ENCODE measurements around the gene FBXL15.

FBXL15 gene

DNA sequence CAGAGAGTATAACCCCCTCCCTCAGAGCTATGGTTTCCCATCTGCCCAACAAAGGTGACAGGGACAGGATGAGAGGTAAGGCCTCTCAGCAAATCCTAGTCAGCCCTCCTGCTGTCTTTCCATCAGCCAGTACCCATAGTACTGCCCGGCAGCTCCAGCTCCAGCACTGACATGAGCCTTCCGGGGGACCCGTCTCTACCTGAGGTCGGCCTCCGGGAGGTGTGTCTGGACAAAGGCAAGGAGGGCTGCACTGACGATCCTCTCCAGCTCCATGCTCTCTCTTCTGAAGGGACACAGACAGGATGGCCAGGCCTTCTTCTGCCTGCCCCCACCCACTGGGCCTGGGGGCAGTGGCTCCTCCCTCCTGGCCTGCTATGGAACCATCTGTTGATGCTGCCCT lies 4.3 kb downstream of the FBXL15 start:
- Histone ChIP-seq H3K14ac (ENCODE audit: low read length) (no peak overlapping the region), H3K4me3 (ENCODE audit: low read depth, low read length) (no peak overlapping the region), H2BK5ac (ENCODE audit: low read depth, low read length, poor library complexity) (no peak overlapping the region), H3K18ac (ENCODE audit: low read length) (no peak overlapping the region), H4K12ac (ENCODE audit: low read depth, low read length) (no peak overlapping the region), H3K79me1 (ENCODE audit: low read length) (peaks cover 8% of the 10 kb centered on the region), H4K8ac (ENCODE audit: low read depth, low read length) (no peak overlapping the region), H2BK12ac (ENCODE audit: low read length) (no peak overlapping the region), H3K36me3 (ENCODE audit: control insufficient read depth in 1 of 2, insufficient read depth in 2 of 2, low read length in 2 of 2) (peaks cover 17 to 24% of the 10 kb centered on the region in 2 experiments), H3K27me3 (ENCODE audit: insufficient read depth, low read length) (no peaks in the 10 kb centered on the region), H2AFZ (ENCODE audit: insufficient read depth, low read length, poor library complexity) (no peak overlapping the region), H3K4me2 (ENCODE audit: low read length) (no peak overlapping the region), H3K4ac (ENCODE audit: low read depth, low read length) (no peak overlapping the region), H3K23ac (ENCODE audit: low read length) (no peak overlapping the region), H2AK5ac (ENCODE audit: low read length) (no peak overlapping the region), H4K91ac (ENCODE audit: low read depth, low read length) (no peak overlapping the region), H2BK120ac (ENCODE audit: insufficient read depth, low read length, poor library complexity) (no peak overlapping the region), H3K9me3 (ENCODE audit: insufficient read depth, low read depth, low read length) (no peaks in the 10 kb centered on the region), H3K4me1 (ENCODE audit: control insufficient read depth in 1 of 2, insufficient read depth in 2 of 2, low read length in 2 of 2) (peaks cover 11 to 20% of the 10 kb centered on the region in 2 experiments), H3K79me2 (ENCODE audit: control insufficient read depth, insufficient read depth, low read length, poor library complexity) (peaks cover 4% of the 10 kb centered on the region), H3K27ac (ENCODE audit: low read depth, low read length) (no peak overlapping the region), H3K9ac (ENCODE audit: low read length) (no peak overlapping the region)
- no peak for DNase-seq
- WGBS (ENCODE audit: extremely low coverage, insufficient coverage, insufficient read length): no CpG with 5 or more reads among the region's 6 CpGs

DNA sequence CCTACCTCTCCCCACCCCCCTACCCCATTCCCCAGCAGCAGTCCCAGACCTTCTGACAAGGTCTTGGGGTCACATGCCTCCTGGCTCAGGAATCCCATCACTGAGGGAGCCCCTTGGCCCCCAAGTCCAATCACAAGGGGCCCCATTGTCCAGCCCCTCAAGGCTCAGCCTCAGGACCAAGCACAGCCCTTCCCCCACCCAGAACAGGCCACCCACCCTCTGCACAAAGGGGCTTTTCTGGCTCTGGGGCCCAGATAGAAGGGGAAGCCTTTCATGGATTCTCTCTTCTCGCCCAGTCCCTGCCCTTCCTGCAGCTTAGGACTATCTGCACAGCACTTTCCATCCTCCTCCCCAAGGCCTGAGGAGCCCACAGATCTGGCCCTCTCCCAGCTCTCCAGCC lies 4.8 kb downstream of the FBXL15 start:
- no peak overlapping the region for H2BK120ac ChIP-seq (ENCODE audit: insufficient read depth, low read length, poor library complexity)
- WGBS (ENCODE audit: extremely low coverage, insufficient coverage, insufficient read length): no CpG with 5 or more reads among the region's 1 CpG
- H3K27ac ChIP-seq (ENCODE audit: low read depth, low read length): no peak overlapping the region
- no peak overlapping the region for H3K23ac ChIP-seq (ENCODE audit: low read length)
- H3K14ac ChIP-seq (ENCODE audit: low read length): no peak overlapping the region
- peaks cover 8% of the 10 kb centered on the region for H3K79me1 ChIP-seq (ENCODE audit: low read length)
- H4K12ac ChIP-seq (ENCODE audit: low read depth, low read length): no peak overlapping the region
- H3K27me3 ChIP-seq (ENCODE audit: insufficient read depth, low read length): no peaks in the 10 kb centered on the region
- no peak overlapping the region for H3K4ac ChIP-seq (ENCODE audit: low read depth, low read length)
- peaks cover 17 to 24% of the 10 kb centered on the region in 2 experiments for H3K36me3 ChIP-seq (ENCODE audit: control insufficient read depth in 1 of 2, insufficient read depth in 2 of 2, low read length in 2 of 2)
- H3K79me2 ChIP-seq (ENCODE audit: control insufficient read depth, insufficient read depth, low read length, poor library complexity): peaks cover 4% of the 10 kb centered on the region
- no peak overlapping the region for H3K9ac ChIP-seq (ENCODE audit: low read length)
- H4K8ac ChIP-seq (ENCODE audit: low read depth, low read length): no peak overlapping the region
- DNase-seq: no peak
- no peaks in the 10 kb centered on the region for H3K9me3 ChIP-seq (ENCODE audit: insufficient read depth, low read depth, low read length)
- no peak overlapping the region for H3K4me2 ChIP-seq (ENCODE audit: low read length)
- peaks cover 7 to 15% of the 10 kb centered on the region in 2 experiments for H3K4me1 ChIP-seq (ENCODE audit: control insufficient read depth in 1 of 2, insufficient read depth in 2 of 2, low read length in 2 of 2)
- H3K18ac ChIP-seq (ENCODE audit: low read length): no peak overlapping the region
- H2BK12ac ChIP-seq (ENCODE audit: low read length): no peak overlapping the region
- H2BK5ac ChIP-seq (ENCODE audit: low read depth, low read length, poor library complexity): no peak overlapping the region
- H2AK5ac ChIP-seq (ENCODE audit: low read length): no peak overlapping the region
- no peak overlapping the region for H4K91ac ChIP-seq (ENCODE audit: low read depth, low read length)
- no peak overlapping the region for H2AFZ ChIP-seq (ENCODE audit: insufficient read depth, low read length, poor library complexity)
- no peak overlapping the region for H3K4me3 ChIP-seq (ENCODE audit: low read depth, low read length)

DNA sequence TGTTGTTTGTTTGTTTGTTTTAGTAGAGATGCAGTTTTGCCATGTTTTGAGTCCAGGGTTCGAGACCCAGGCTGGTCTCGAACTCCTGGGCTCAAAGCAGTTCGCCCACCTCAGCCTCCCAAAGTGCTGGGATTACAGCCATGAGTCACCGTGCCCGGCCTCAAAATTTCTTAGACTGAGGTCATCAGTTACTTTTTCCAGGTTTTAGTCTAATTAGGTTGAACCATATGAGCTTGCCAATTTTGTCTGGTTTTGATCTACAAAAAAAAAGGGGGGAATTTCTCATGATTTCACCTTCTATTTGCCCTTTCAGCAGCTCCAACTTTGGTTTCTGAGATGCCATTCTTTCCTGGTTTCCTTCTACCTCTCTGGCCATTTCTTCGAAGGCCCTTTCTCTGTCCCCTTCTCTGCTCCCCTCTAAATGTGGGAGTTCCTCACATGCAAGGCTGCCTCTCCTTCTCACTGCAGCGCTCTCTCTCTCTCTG lies 6.2 kb downstream of the FBXL15 start:
- Histone ChIP-seq H2BK12ac (ENCODE audit: low read length) (no peak overlapping the region), H3K79me2 (ENCODE audit: control insufficient read depth, insufficient read depth, low read length, poor library complexity) (no peaks in the 10 kb centered on the region), H4K8ac (ENCODE audit: low read depth, low read length) (no peak overlapping the region), H3K9me3 (ENCODE audit: insufficient read depth, low read depth, low read length) (no peaks in the 10 kb centered on the region), H2AFZ (ENCODE audit: insufficient read depth, low read length, poor library complexity) (no peak overlapping the region), H4K91ac (ENCODE audit: low read depth, low read length) (no peak overlapping the region), H2BK5ac (ENCODE audit: low read depth, low read length, poor library complexity) (no peak overlapping the region), H3K79me1 (ENCODE audit: low read length) (peaks cover 4% of the 10 kb centered on the region), H3K4me2 (ENCODE audit: low read length) (no peak overlapping the region), H3K14ac (ENCODE audit: low read length) (no peak overlapping the region), H4K12ac (ENCODE audit: low read depth, low read length) (no peak overlapping the region), H2BK120ac (ENCODE audit: insufficient read depth, low read length, poor library complexity) (no peak overlapping the region), H2AK5ac (ENCODE audit: low read length) (no peak overlapping the region), H3K23ac (ENCODE audit: low read length) (no peak overlapping the region), H3K4me3 (ENCODE audit: low read depth, low read length) (no peak overlapping the region), H3K27me3 (ENCODE audit: insufficient read depth, low read length) (no peaks in the 10 kb centered on the region), H3K9ac (ENCODE audit: low read length) (no peak overlapping the region), H3K18ac (ENCODE audit: low read length) (no peak overlapping the region), H3K4ac (ENCODE audit: low read depth, low read length) (no peak overlapping the region), H3K4me1 (ENCODE audit: control insufficient read depth in 1 of 2, insufficient read depth in 2 of 2, low read length in 2 of 2) (peaks cover 10 to 17% of the 10 kb centered on the region in 2 experiments), H3K36me3 (ENCODE audit: control insufficient read depth in 1 of 2, insufficient read depth in 2 of 2, low read length in 2 of 2) (peaks cover 17 to 24% of the 10 kb centered on the region in 2 experiments), H3K27ac (ENCODE audit: low read depth, low read length) (no peak overlapping the region)
- no CpG with 5 or more reads among the region's 7 CpGs for WGBS (ENCODE audit: extremely low coverage, insufficient coverage, insufficient read length)
- DNase-seq: no peak

DNA sequence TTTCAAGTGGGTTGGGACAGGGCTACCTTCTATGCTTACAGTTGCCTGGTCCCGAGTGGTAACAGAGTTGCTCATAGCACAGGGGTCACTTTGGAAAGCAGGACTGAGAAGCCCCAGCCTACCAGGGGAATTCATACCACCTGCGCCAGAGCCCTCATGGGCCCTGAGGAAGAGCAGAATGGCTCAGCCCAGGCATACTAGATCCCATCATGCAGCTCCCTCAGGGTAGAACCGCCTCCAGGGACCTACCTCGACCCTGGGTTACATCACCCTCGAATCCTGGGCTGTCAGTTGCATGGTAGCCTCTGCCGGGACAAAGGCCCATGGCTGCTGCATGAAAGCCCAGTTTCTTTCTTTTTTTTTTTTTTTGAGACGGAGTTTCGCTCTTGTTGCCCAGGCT lies 8.8 kb downstream of the FBXL15 start:
- Histone ChIP-seq H2AFZ (ENCODE audit: insufficient read depth, low read length, poor library complexity) (no peak overlapping the region), H3K9me3 (ENCODE audit: insufficient read depth, low read depth, low read length) (no peaks in the 10 kb centered on the region), H3K4me2 (ENCODE audit: low read length) (no peak overlapping the region), H2BK120ac (ENCODE audit: insufficient read depth, low read length, poor library complexity) (no peak overlapping the region), H3K4ac (ENCODE audit: low read depth, low read length) (no peak overlapping the region), H4K12ac (ENCODE audit: low read depth, low read length) (no peak overlapping the region), H3K27me3 (ENCODE audit: insufficient read depth, low read length) (no peaks in the 10 kb centered on the region), H2BK12ac (ENCODE audit: low read length) (no peak overlapping the region), H4K8ac (ENCODE audit: low read depth, low read length) (no peak overlapping the region), H3K27ac (ENCODE audit: low read depth, low read length) (peak overlapping the region; percentile 22), H3K36me3 (ENCODE audit: control insufficient read depth in 1 of 2, insufficient read depth in 2 of 2, low read length in 2 of 2) (peaks cover 1 to 7% of the 10 kb centered on the region in 2 experiments), H3K14ac (ENCODE audit: low read length) (no peak overlapping the region), H3K23ac (ENCODE audit: low read length) (no peak overlapping the region), H3K4me3 (ENCODE audit: low read depth, low read length) (no peak overlapping the region), H2BK5ac (ENCODE audit: low read depth, low read length, poor library complexity) (no peak overlapping the region), H3K18ac (ENCODE audit: low read length) (no peak overlapping the region), H2AK5ac (ENCODE audit: low read length) (no peak overlapping the region), H3K4me1 (ENCODE audit: control insufficient read depth in 1 of 2, insufficient read depth in 2 of 2, low read length in 2 of 2) (peaks cover 6 to 13% of the 10 kb centered on the region in 2 experiments), H4K91ac (ENCODE audit: low read depth, low read length) (no peak overlapping the region), H3K79me2 (ENCODE audit: control insufficient read depth, insufficient read depth, low read length, poor library complexity) (peaks cover 4% of the 10 kb centered on the region), H3K79me1 (ENCODE audit: low read length) (peaks cover 6% of the 10 kb centered on the region), H3K9ac (ENCODE audit: low read length) (no peak overlapping the region)
- no CpG with 5 or more reads among the region's 8 CpGs for WGBS (ENCODE audit: extremely low coverage, insufficient coverage, insufficient read length)
- peak; percentile 78 to 80 for DNase-seq

Data from trophoblast cell (in vitro differentiated cells and primary cell).